HG03558 (cell line): ENCODE measurements around the gene CCL19.

Source experiments
- ATAC-seq: cut with Tn5 transposase; IDR thresholded peaks from one replicate; pipeline ENCODE4 v1.9.1; 2021; ENCODE audit warnings: moderate number of reproducible peaks; ENCODE audit not compliant: unreplicated experiment; ENCODE audit errors: extremely low read depth

Gene CCL19

GRCh38 chr9:34644766-34645314 is 46.2 kb downstream of the CCL19 start:
- ATAC-seq, result no peak

- ATAC-seq, result no peak
These were observed 48.4 kb downstream of the CCL19 start for GRCh38 chr9:34642679-34643078.
